ENCODE measurements around the gene PRRG3. TPM values are rescaled to one million over a fixed set of nuclear protein-coding genes. Genes with fewer than 3 reads are reported as not detected.

The PRRG3 gene
- total RNA-seq, 1 donor from 2014 or later, result 9.4 TPM

GRCh38 chrX:151702741-151703340 lies 7.6 kb downstream of the PRRG3 start:
- no peaks in the 10 kb centered on the region for H3K36me3 ChIP-seq (ENCODE audit: control insufficient read depth in 3 of 3, insufficient read depth in 3 of 3, low read length in 3 of 3)
- peaks cover 5 to 8% (median 8%) of the 10 kb centered on the region in 3 donors for H3K4me1 ChIP-seq (ENCODE audit: control insufficient read depth in 3 of 3, insufficient read depth in 3 of 3, low read length in 3 of 3)
- no peak overlapping the region for H3K9ac ChIP-seq (ENCODE audit: low read depth in 1 of 3, low read length in 3 of 3)
- no peaks in the 10 kb centered on the region for H3K27me3 ChIP-seq (ENCODE audit: control insufficient read depth in 3 of 3, insufficient read depth in 3 of 3, low read length in 3 of 3)
- H3K9me3 ChIP-seq (ENCODE audit: control insufficient read depth in 3 of 3, low read length in 3 of 3), result no peaks in the 10 kb centered on the region
- H3K27ac ChIP-seq (ENCODE audit: low read depth, low read length), result no peak overlapping the region
- H3K4me3 ChIP-seq (ENCODE audit: low read length in 3 of 3), result no peak overlapping the region

GRCh38 chrX:151703487-151703886 lies 8.2 kb downstream of the PRRG3 start:
- Histone ChIP-seq H3K4me3 (ENCODE audit: low read length in 3 of 3) (peak overlapping the region in 1 of 3 donors; percentile 38), H3K9me3 (ENCODE audit: control insufficient read depth in 3 of 3, low read length in 3 of 3) (no peaks in the 10 kb centered on the region), H3K27ac (ENCODE audit: low read depth, low read length) (no peak overlapping the region), H3K27me3 (ENCODE audit: control insufficient read depth in 3 of 3, insufficient read depth in 3 of 3, low read length in 3 of 3) (no peaks in the 10 kb centered on the region), H3K4me1 (ENCODE audit: control insufficient read depth in 3 of 3, insufficient read depth in 3 of 3, low read length in 3 of 3) (peaks cover 5 to 8% (median 8%) of the 10 kb centered on the region in 3 donors), H3K9ac (ENCODE audit: low read depth in 1 of 3, low read length in 3 of 3) (peak overlapping the region in 1 of 3 donors; percentile 16), H3K36me3 (ENCODE audit: control insufficient read depth in 3 of 3, insufficient read depth in 3 of 3, low read length in 3 of 3) (no peaks in the 10 kb centered on the region)

DNA sequence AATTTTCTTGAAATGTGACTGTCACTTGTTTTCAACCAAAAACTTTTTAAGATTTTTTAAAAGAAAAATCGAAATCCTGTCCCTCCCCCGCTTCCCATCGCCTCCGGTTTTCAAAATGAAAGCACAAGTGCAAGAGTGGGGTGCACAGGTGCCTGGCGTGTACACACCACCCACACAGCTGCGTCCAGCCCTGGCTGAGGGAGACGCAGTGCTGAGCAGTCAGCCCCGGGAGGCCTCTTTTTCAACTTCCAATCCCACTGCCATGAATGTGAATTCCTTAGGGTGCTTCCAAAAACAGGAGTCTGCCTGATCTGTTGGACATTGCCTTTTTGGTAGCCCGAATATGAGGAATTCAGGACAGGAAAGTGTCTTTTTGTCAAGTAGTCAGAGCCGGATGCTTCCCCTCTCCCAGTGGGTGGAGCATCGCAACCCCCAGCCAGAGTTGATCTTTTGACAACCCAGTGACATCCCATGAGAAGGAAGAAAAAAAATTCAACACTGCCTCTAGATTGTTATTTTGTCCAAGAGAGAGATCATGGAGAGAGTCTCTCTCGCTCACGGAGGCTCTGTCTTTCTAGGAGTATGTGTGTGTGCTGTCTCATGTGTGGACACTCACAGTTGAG lies 8.9 kb downstream of the PRRG3 start:
- H3K9ac ChIP-seq (ENCODE audit: low read depth in 1 of 3, low read length in 3 of 3), result peak overlapping the region in 2 of 3 donors; percentile 20 to 45
- H3K4me3 ChIP-seq (ENCODE audit: low read length in 3 of 3), result peak overlapping the region; percentile 38 to 58 (median 48)
- no peaks in the 10 kb centered on the region for H3K36me3 ChIP-seq (ENCODE audit: control insufficient read depth in 3 of 3, insufficient read depth in 3 of 3, low read length in 3 of 3)
- no peaks in the 10 kb centered on the region for H3K27me3 ChIP-seq (ENCODE audit: control insufficient read depth in 3 of 3, insufficient read depth in 3 of 3, low read length in 3 of 3)
- no peaks in the 10 kb centered on the region for H3K9me3 ChIP-seq (ENCODE audit: control insufficient read depth in 3 of 3, low read length in 3 of 3)
- H3K27ac ChIP-seq (ENCODE audit: low read depth, low read length), result no peak overlapping the region
- peaks cover 5 to 8% (median 8%) of the 10 kb centered on the region in 3 donors for H3K4me1 ChIP-seq (ENCODE audit: control insufficient read depth in 3 of 3, insufficient read depth in 3 of 3, low read length in 3 of 3)

DNA sequence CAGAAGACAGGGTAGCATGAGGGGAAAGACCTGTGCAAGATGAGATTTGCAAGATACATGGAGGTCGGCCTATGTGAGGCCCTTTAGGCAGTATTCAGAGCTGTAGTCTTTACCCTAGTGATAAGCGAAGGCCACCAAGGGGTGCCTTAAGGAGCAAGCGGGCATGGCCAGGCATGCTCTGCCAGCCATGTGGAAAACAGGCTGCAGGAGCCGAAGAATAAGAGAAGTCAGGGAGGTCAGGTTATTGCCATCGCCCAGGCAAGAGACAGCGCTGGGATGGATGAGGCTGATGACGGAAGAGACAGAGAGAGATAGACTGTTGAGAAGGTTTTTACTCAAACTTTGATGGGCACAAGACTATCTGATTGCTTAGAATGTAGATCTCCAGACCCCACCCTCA lies 13.6 kb downstream of the PRRG3 start:
- H3K36me3 ChIP-seq (ENCODE audit: control insufficient read depth in 3 of 3, insufficient read depth in 3 of 3, low read length in 3 of 3), result no peaks in the 10 kb centered on the region
- peaks cover 0 to 2% (median 0%) of the 10 kb centered on the region in 3 donors for H3K27me3 ChIP-seq (ENCODE audit: control insufficient read depth in 3 of 3, insufficient read depth in 3 of 3, low read length in 3 of 3)
- H3K9me3 ChIP-seq (ENCODE audit: control insufficient read depth in 3 of 3, low read length in 3 of 3), result no peaks in the 10 kb centered on the region
- H3K4me3 ChIP-seq (ENCODE audit: low read length in 3 of 3), result no peak overlapping the region
- H3K4me1 ChIP-seq (ENCODE audit: control insufficient read depth in 3 of 3, insufficient read depth in 3 of 3, low read length in 3 of 3), result peaks cover 0 to 4% (median 3%) of the 10 kb centered on the region in 3 donors
- H3K9ac ChIP-seq (ENCODE audit: low read depth in 1 of 3, low read length in 3 of 3), result no peak overlapping the region
- no peak overlapping the region for H3K27ac ChIP-seq (ENCODE audit: low read depth, low read length)

DNA sequence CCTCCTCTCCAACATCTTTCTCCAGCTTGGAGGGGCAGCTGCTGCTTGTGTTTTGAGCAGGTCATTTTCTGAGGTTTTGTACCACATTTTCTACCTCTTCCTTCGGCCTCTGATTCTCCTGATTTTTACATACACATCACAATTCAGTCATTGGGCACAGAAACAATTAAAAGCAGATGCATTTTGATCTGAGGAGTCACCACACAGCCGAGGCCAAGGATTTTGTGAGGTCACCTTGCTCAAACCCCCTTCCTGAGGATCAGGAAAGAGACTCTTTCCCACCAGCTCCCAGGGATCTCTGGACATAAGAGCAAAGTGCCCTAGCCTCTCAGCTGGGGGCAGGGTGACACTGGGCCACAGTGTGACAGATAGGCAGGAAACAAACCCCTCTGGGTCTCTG lies 15.2 kb downstream of the PRRG3 start:
- Histone ChIP-seq H3K27me3 (ENCODE audit: control insufficient read depth in 3 of 3, insufficient read depth in 3 of 3, low read length in 3 of 3) (peaks cover 0 to 2% (median 0%) of the 10 kb centered on the region in 3 donors), H3K9me3 (ENCODE audit: control insufficient read depth in 3 of 3, low read length in 3 of 3) (no peaks in the 10 kb centered on the region), H3K27ac (ENCODE audit: low read depth, low read length) (no peak overlapping the region), H3K9ac (ENCODE audit: low read depth in 1 of 3, low read length in 3 of 3) (no peak overlapping the region), H3K36me3 (ENCODE audit: control insufficient read depth in 3 of 3, insufficient read depth in 3 of 3, low read length in 3 of 3) (no peaks in the 10 kb centered on the region), H3K4me3 (ENCODE audit: low read length in 3 of 3) (no peak overlapping the region), H3K4me1 (ENCODE audit: control insufficient read depth in 3 of 3, insufficient read depth in 3 of 3, low read length in 3 of 3) (peaks cover 0 to 4% (median 0%) of the 10 kb centered on the region in 3 donors)

GRCh38 chrX:151711154-151711553 lies 15.9 kb downstream of the PRRG3 start:
- H3K4me1 ChIP-seq (ENCODE audit: control insufficient read depth in 3 of 3, insufficient read depth in 3 of 3, low read length in 3 of 3), result peaks cover 0 to 4% (median 0%) of the 10 kb centered on the region in 3 donors
- H3K27ac ChIP-seq (ENCODE audit: low read depth, low read length), result no peak overlapping the region
- H3K9me3 ChIP-seq (ENCODE audit: control insufficient read depth in 3 of 3, low read length in 3 of 3), result no peaks in the 10 kb centered on the region

GRCh38 chrX:151711787-151712186 lies 16.5 kb downstream of the PRRG3 start:
- peaks cover 0 to 4% (median 0%) of the 10 kb centered on the region in 3 donors for H3K4me1 ChIP-seq (ENCODE audit: control insufficient read depth in 3 of 3, insufficient read depth in 3 of 3, low read length in 3 of 3)
- peaks cover 0 to 2% (median 0%) of the 10 kb centered on the region in 3 donors for H3K27me3 ChIP-seq (ENCODE audit: control insufficient read depth in 3 of 3, insufficient read depth in 3 of 3, low read length in 3 of 3)
- H3K4me3 ChIP-seq (ENCODE audit: low read length in 3 of 3), result no peak overlapping the region
- no peak overlapping the region for H3K27ac ChIP-seq (ENCODE audit: low read depth, low read length)
- H3K36me3 ChIP-seq (ENCODE audit: control insufficient read depth in 3 of 3, insufficient read depth in 3 of 3, low read length in 3 of 3), result no peaks in the 10 kb centered on the region
- H3K9ac ChIP-seq (ENCODE audit: low read depth in 1 of 3, low read length in 3 of 3), result no peak overlapping the region
- H3K9me3 ChIP-seq (ENCODE audit: control insufficient read depth in 3 of 3, low read length in 3 of 3), result no peaks in the 10 kb centered on the region

More at GRCh38 chrX:151711154-151711553, 15.9 kb downstream of the PRRG3 start:
- H3K9ac ChIP-seq (ENCODE audit: low read depth in 1 of 3, low read length in 3 of 3), result no peak overlapping the region
- no peaks in the 10 kb centered on the region for H3K36me3 ChIP-seq (ENCODE audit: control insufficient read depth in 3 of 3, insufficient read depth in 3 of 3, low read length in 3 of 3)
- H3K4me3 ChIP-seq (ENCODE audit: low read length in 3 of 3), result no peak overlapping the region
- H3K27me3 ChIP-seq (ENCODE audit: control insufficient read depth in 3 of 3, insufficient read depth in 3 of 3, low read length in 3 of 3), result peaks cover 0 to 2% (median 0%) of the 10 kb centered on the region in 3 donors

DNA sequence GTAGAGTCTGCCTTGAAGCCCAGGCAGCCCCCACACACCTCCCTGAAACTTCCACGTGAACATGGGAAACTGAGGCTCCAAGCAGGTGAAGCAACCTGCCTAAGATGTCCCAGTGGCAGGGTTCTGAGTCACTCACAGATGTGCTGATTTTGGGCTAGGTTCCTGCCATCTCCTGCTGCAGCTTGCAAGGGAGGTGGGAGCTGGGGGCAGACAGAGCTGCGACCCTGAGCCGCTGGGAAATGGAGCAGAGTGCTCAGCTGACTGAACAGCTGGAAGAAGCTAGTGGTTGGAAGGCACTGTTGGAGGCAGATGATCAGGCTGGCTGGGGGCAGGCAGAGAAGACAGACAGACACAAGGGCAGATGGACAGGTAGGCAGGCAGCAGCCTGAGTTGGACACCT lies 17.0 kb downstream of the PRRG3 start:
- peaks cover 0 to 2% (median 0%) of the 10 kb centered on the region in 3 donors for H3K27me3 ChIP-seq (ENCODE audit: control insufficient read depth in 3 of 3, insufficient read depth in 3 of 3, low read length in 3 of 3)
- H3K9ac ChIP-seq (ENCODE audit: low read depth in 1 of 3, low read length in 3 of 3), result no peak overlapping the region
- no peak overlapping the region for H3K4me3 ChIP-seq (ENCODE audit: low read length in 3 of 3)
- H3K4me1 ChIP-seq (ENCODE audit: control insufficient read depth in 3 of 3, insufficient read depth in 3 of 3, low read length in 3 of 3), result peaks cover 0 to 4% (median 0%) of the 10 kb centered on the region in 3 donors
- no peak overlapping the region for H3K27ac ChIP-seq (ENCODE audit: low read depth, low read length)
- no peaks in the 10 kb centered on the region for H3K9me3 ChIP-seq (ENCODE audit: control insufficient read depth in 3 of 3, low read length in 3 of 3)
- no peaks in the 10 kb centered on the region for H3K36me3 ChIP-seq (ENCODE audit: control insufficient read depth in 3 of 3, insufficient read depth in 3 of 3, low read length in 3 of 3)

DNA sequence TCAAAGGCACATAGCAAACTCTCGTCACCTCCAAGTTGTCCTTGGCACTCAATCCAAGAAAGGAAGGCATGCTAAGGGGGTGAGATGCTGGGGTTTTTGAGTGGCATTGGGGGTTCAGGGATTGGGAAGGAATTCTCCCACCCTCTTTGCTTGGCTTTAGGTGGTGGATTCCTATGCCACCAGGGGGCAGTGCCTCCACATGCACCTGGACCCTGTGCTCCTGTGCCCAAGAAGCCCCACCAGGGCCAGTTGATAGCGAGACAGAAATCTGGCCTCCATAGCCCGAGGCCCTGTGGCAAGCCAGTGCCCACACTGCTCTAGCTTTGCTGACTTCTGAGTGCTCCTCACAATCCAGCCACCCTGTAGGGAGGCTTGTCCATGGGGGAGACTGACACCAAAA lies 18.6 kb downstream of the PRRG3 start:
- Histone ChIP-seq H3K4me3 (ENCODE audit: low read length in 3 of 3) (no peak overlapping the region), H3K9ac (ENCODE audit: low read depth in 1 of 3, low read length in 3 of 3) (no peak overlapping the region), H3K36me3 (ENCODE audit: control insufficient read depth in 3 of 3, insufficient read depth in 3 of 3, low read length in 3 of 3) (no peaks in the 10 kb centered on the region), H3K9me3 (ENCODE audit: control insufficient read depth in 3 of 3, low read length in 3 of 3) (no peaks in the 10 kb centered on the region), H3K27ac (ENCODE audit: low read depth, low read length) (no peak overlapping the region), H3K27me3 (ENCODE audit: control insufficient read depth in 3 of 3, insufficient read depth in 3 of 3, low read length in 3 of 3) (peaks cover 0 to 2% (median 0%) of the 10 kb centered on the region in 3 donors), H3K4me1 (ENCODE audit: control insufficient read depth in 3 of 3, insufficient read depth in 3 of 3, low read length in 3 of 3) (peaks cover 0 to 4% (median 0%) of the 10 kb centered on the region in 3 donors)

GRCh38 chrX:151714362-151714761 lies 19.1 kb downstream of the PRRG3 start:
- H3K9me3 ChIP-seq (ENCODE audit: control insufficient read depth in 3 of 3, low read length in 3 of 3), result no peaks in the 10 kb centered on the region
- H3K4me3 ChIP-seq (ENCODE audit: low read length in 3 of 3), result no peak overlapping the region
- H3K9ac ChIP-seq (ENCODE audit: low read depth in 1 of 3, low read length in 3 of 3), result no peak overlapping the region
- H3K27ac ChIP-seq (ENCODE audit: low read depth, low read length), result no peak overlapping the region
- H3K27me3 ChIP-seq (ENCODE audit: control insufficient read depth in 3 of 3, insufficient read depth in 3 of 3, low read length in 3 of 3), result peaks cover 0 to 2% (median 0%) of the 10 kb centered on the region in 3 donors
- H3K36me3 ChIP-seq (ENCODE audit: control insufficient read depth in 3 of 3, insufficient read depth in 3 of 3, low read length in 3 of 3), result no peaks in the 10 kb centered on the region
- H3K4me1 ChIP-seq (ENCODE audit: control insufficient read depth in 3 of 3, insufficient read depth in 3 of 3, low read length in 3 of 3), result peaks cover 0 to 4% (median 0%) of the 10 kb centered on the region in 3 donors
